Endometrial microvascular endothelial cells (primary cell): ENCODE measurements around the gene DYNC1H1. TPM values are rescaled to one million over a fixed set of nuclear protein-coding genes. Genes with fewer than 3 reads are reported as not detected.
"Not testable (repeated sequence)": the region's sequence is repeated elsewhere in the genome, so short reads cannot be mapped to it uniquely, and the experiment has no call there.

Source experiments
- in situ Hi-C: cut with HindIII; loops from 2 replicates; pipeline ENCODE4 v1.10.0; 2017; ENCODE audit warnings: low sequenced_read_pairs, low pct_unique_long_range_greater_than_20kb; ENCODE audit errors: inconsistent ontology term
- total RNA-seq: library from RNA; depleted of rRNA; stranded (reverse); fragments of >200 nt; gene quantifications from one replicate; pipeline ENCODE4 v1.2.3, GENCODE V29; 2015; ENCODE audit errors: inconsistent ontology term

DYNC1H1 gene
- total RNA-seq, 1 donor from 2014 or later, result 435 TPM

DNA sequence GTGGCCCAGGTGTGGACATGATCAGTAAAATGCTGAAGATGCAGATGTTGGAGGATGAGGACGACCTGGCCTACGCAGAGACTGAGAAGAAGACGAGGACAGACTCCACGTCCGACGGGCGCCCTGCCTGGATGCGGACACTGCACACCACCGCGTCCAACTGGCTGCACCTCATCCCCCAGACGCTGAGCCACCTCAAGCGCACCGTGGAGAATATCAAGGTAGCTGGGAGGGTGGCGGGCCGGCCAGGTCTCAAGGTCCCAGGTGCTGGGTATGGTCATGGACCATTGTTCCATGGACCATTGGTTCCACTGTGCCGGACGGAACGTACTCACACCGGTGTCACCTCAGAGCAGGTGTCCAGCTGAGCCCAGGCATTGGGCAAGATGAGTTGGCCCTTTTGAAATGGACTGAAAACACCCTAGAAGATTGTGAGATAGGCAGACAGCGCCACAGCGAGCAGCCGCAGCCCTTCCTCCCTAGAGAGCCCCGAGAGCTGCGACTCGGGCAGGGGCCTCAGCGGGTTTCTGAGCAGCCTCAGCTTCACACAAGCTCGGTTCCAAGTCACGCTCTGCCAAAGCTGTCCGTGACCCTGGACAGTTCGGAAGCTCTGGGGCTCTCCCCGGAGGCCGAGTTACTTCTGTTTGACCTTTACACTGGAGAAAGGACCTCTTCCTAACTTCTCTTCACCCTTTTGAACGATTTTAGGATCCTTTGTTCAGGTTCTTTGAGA lies 83.6 kb downstream of the DYNC1H1 start:
- in situ Hi-C loops, result no loop called here

GRCh38 chr14:102049258-102050025 lies 85.1 kb downstream of the DYNC1H1 start:
- in situ Hi-C loops, result no loop called here

DNA sequence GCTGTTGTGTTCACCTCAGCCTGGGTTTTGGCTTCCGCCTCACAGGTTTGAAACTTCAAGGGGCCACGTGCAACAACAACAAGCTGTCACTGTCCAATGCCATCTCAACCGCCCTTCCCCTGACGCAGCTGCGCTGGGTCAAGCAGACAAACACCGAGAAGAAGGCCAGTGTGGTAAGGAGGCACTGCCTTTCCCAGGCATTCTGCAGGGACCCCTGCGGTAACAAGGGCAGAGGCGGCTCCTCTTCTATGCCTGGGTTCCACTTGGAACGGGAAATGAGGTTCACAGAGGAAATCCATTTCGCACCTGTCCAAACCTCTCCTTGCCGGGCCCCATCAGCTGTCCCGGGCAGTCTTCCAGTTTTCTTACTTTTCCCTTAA lies 85.6 kb downstream of the DYNC1H1 start:
- in situ Hi-C loops, result no loop called here

DNA sequence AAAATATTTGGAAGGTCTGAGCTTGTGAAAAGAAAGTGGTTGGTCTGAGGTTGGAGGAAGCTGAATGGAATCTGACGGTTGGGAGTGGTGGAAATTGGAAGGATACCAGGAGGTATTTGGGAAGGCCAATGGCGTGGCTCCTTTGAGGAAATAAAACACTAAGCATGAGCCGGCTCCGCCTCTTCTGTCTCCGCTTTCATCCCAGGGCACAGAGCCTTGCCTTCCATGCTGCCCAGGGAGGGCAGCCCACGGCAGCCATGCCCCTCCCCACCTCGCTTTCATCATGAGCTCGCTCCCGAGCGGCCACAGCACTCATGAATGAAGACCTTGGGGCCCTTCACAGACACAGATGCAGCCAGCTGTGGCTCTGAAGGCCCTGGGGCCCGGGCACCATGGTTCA lies 86.3 kb downstream of the DYNC1H1 start:
- in situ Hi-C loops, result no loop called here

DNA sequence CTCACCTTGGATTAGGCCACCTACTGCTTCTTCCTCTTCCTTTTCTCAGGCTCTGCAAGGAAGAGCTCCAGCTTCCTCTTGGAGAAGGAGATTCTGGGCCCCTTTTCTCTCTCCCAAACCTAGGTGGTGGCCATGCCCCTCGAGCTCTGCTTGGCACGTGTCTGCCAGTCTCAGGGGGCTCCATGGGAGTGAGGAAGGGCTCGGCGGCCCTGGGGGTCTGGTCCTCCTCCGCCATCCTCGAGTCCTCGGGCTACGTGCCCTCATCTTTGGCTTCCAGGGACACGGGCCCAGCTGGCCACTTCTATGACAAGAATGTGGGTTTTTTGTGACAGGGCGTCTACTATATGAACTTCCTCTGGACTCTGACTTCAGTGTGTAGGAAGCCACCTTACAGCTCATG lies 88.1 kb downstream of the DYNC1H1 start:
- in situ Hi-C loops, result no loop called here

DNA sequence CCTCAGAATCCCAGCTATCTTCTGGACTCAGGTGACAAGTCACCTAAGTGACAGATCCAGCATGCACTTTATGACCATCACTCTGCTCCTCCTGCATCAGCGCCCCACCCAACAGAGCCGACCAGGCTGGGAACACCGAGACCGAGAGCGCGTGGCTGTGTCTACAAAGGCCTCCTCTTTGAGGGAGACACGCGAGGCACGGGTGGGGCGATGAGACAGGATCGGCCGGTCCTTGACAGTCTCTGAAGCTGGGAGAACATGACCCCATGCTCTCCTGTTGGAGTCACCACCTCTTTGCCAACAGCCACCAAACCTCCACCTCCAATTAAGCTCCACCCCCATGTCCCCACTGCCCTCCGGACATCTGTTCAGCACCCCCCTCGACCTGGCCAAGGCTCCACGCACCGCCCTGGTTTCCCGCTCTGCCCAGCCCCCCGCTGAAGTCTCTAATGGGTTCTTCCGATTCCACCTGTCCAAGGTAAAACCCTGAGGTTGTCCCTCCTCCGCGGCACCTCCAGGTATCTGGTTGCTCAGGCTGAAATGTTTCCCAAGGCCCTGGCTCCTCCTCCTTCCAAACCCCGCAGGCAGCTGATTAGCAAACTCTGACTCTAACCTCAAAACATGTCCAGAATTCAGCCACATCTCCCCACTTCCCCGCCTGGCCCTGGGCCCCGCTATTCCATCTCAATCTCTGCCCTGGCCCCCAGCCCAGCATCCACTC lies 91.0 kb downstream of the DYNC1H1 start:
- in situ Hi-C loops, result no loop called here

GRCh38 chr14:102056694-102057442 lies 92.5 kb downstream of the DYNC1H1 start:
- in situ Hi-C loops, result no loop called here

- in situ Hi-C loops, result no loop called here
These were observed 93.2 kb downstream of the DYNC1H1 start for GRCh38 chr14:102057480-102058114.

DNA sequence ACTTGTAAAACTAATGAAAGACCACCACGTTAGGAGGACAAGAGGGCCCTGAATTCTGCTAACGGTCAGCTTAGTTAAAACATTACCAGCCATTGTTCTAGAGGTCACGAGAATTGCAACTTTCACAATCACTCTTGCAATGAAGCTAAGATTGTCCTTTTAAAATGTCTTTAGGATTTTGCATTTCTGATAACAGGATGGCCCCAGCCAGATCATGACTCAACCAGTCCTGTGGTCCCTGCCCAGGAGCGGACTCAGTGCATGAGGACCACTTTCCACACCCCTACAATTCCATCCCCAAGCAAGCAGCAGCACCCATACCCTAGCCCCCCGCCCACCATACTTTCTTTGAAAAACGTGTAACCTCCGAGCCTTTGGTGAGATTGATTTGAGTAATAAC lies 93.8 kb downstream of the DYNC1H1 start:
- in situ Hi-C loops, result no loop called here

GRCh38 chr14:102058961-102059360 lies 94.6 kb downstream of the DYNC1H1 start:
- in situ Hi-C loops, result no loop called here

DNA sequence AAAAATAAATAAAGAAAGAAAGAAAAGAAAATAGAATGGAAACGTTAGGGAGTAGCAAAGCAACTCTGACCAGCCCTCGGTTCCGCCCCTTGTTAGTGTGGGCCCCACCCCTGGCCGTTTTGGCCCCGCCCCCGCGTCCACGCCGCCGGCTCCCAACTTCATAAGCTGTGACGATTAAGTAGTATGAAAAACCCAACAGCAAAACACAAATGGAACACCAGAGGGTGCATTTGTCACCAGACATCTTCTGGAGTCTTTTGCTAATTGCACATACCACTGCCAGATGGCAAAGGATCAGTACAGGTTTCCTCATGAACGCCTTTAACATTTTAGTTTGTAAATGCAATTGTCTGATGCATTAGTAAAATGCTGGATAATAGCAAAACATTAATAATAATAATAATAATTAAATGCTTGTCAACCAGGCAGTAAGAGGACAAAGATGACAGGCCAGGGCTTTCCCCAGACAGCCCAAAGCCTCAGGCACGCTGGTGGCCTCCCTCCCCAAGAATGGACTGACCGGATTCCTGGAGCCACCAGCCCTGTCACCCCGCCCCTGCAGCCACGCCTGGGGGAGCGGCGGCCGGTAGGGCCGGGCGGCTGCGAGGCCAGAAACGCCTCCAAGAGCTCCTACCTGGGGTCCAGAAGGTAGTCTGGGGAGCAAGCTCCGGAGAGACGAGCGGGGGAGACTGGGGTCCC lies 98.9 kb downstream of the DYNC1H1 start:
- in situ Hi-C loops, result no loop called here

- in situ Hi-C loops, result no loop called here
These were observed 99.5 kb downstream of the DYNC1H1 start for GRCh38 chr14:102063808-102064429.

DNA sequence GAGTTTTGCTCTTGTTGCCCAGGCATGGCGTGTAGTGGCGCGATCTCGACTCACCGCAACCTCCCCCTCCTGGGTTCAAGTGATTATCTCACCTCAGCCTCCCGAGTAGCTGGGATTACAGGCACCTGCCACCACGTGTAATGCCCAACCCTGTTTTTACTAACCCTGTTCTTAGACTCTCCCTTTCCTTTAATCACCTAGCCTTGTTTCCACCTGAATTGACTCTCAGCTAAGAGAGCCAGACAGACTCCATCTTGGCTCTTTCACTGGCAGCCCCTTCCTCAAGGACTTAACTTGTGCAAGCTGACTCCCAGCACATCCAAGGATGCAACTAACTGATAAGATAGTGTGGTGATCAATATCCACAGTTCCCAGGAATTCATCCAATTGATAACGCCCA lies 100.2 kb downstream of the DYNC1H1 start:
- in situ Hi-C loops, result not testable (repeated sequence)

GRCh38 chr14:102066041-102066451 lies 101.7 kb downstream of the DYNC1H1 start:
- in situ Hi-C loops, result no loop called here

GRCh38 chr14:102071283-102071998 lies 107.1 kb downstream of the DYNC1H1 start:
- in situ Hi-C loops, result no loop called here

DNA sequence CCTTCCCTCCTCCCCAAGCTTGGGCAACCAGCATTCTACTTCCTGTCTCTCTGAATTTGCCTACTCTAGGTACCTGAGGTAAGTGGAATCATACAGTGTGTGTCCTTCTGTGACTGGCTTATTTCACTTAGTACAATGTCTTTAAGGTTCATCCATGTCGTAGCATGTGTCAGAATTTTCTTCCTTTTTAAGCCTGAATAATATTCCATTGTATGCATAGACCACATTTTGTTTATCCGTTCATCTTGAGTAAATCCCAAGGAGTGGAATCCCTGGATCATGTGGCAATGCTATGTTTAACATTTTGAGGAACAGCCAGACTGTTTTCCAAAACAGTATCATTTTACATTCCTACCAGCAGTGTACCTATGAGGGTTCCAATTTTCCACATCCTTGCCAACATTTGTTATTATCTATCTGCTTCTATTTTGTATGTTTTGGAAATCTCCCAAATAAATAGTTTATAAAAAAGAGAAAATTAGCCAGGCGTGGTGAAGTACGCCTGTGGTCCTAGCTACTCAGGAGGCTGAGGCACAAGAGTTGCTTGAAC lies 110.1 kb downstream of the DYNC1H1 start:
- in situ Hi-C loops, result no loop called here

DNA sequence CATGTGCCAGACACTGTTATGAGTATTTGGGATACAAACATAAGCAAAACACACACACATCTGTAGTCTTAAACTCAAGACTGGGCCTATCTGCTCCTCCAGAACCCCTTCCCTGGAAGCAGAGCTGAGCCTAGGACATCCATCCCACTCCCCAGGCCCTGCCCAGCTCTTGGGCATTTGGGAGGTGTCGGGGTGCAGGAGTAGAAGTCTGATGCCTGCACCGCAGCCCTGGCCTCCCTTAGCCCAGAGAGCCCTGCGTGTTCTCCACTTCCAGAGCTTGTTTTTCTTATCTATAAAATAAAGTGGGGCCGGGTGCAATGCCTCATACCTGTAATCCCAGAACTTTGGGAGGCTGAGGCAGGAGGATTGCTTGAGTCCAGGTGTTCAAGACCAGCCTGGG lies 110.8 kb downstream of the DYNC1H1 start:
- in situ Hi-C loops, result loop anchor here (25.0 kb wide), 1 partner anchor 237 kb away; the partner anchor contains the start of genes MOK and ZNF839
